Stimulated activated CD4-positive, alpha-beta T cell treated with anti-CD3 and anti-CD28 coated beads, TNF-alpha, amount 100 ng/mL, for 24 hours (primary cell): Measurements from ENCODE around the gene FBXL13.
"Not testable (repeated sequence)": the region's sequence is repeated elsewhere in the genome, so short reads cannot be mapped to it uniquely, and the experiment has no call there.

Experiments used
- DNase-seq, 3 experiments: peaks; one replicate each; pipeline ENCODE4 v3.0.0-alpha.2; 2020; ENCODE audit warnings: low read depth in 3 of 3

Gene FBXL13

DNA sequence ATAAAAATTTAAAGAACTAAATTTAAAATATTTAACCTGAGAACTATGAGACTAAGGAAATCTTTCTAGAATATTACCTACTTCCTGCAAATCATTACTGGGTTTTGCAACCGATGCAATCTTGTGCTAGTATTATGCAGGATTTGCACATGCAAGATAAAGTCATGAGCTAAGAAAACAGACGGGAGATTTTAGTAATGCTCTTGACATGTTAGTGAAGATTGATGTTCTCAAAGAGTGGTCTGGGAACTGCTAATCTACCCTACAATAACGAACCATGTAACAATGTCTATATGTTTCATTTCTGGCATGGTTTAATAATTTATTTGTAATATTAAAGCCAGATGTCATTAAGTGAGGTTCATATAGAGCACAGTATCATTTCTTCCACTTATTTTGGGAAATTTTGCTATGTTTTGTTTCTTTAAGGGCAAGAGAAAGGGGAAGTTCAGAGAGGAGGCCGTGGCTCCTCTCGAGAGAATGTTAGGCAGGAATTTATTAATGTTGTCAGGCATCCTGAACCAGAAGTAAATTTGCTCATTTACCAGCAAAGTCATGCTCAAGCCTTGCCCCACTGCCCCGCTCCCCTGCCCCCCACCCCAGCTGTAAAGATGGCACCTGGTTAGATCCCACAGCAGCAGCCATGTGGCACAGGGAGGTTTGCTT is 139.0 kb downstream of the FBXL13 start:
- DNase-seq = no peak

DNA sequence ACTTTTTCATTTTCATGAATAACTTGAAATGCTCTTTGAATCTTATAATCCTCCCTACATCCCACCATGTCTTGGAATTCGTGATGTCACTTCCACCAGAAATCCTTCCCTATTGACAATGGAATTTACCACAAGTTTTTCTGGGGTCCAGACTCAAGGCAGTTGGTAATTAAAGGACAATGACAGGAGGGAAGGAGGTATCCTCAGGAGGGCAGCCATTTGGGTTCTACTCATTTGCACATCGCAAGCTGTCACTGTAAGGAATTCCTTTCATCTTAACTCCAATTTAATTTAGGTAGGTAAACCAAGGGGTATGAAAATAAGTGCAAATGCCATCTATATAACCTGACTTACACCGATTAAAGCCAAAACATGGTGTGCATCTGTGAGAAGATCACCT is 139.9 kb downstream of the FBXL13 start:
- DNase-seq = no peak

DNA sequence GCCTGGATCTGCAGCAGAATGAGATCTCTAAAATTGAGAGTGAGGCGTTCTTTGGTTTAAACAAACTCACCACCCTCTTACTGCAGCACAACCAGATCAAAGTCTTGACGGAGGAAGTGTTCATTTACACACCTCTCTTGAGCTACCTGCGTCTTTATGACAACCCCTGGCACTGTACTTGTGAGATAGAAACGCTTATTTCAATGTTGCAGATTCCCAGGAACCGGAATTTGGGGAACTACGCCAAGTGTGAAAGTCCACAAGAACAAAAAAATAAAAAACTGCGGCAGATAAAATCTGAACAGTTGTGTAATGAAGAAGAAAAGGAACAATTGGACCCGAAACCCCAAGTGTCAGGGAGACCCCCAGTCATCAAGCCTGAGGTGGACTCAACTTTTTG is 140.4 kb downstream of the FBXL13 start:
- DNase-seq = no peak

DNA sequence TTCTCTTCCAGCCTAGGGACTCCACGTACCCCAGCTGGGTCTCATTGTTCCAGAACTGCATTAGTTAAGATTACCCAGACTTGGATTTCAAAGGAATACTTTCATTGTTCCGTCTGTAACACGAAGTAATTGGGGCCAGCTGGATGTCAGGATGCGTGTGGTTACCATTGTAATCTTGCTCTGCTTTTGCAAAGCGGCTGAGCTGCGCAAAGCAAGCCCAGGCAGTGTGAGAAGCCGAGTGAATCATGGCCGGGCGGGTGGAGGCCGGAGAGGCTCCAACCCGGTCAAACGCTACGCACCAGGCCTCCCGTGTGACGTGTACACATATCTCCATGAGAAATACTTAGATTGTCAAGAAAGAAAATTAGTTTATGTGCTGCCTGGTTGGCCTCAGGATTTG is 140.8 kb downstream of the FBXL13 start:
- DNase-seq = no peak

DNA sequence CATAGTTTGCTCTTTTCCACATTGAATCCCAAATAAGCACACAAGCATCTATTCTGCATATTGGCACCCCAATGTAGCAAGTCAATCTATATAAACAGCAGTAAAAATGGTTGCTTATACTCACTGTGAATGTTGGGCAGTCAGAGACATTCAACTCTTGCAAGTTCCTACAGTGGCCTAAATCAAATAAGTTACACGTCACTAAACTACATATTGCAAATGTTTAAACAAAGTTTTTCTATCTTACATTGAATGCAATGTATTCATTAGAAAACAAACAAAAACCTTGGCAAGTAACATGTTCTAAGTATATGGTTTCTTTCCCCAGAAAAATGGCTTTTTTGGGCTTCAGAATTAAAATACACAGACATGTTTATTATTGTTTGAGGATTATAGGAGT is 142.8 kb downstream of the FBXL13 start:
- DNase-seq = no peak

DNA sequence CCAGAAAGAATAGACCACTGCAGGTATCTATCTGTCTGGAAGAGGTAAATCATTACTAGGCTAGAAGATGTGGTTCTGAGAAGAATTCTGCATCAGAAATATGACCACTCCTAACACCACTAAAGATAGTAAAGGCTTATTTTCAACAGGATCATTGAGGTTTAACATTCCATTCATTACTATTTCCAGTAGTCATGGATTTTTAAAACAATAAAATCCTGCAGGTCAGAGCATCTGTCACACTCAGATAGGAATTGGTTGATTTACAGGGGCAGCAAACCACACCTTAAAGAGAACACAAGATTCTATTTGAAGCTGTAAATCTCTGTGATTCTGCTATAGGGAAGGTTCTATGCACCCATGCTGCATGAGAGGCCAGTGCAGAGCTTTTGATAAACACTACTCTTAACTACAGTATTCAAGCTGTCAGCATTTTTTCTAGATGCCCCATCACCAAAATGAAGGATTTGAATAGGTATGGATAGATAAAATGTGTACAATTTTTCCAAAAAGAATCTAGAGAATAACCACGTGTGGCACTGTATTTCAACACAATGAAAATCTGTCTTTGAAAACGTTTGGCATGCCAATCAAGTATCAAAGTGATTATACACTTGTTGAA is 147.2 kb downstream of the FBXL13 start:
- DNase-seq = no peak

DNA sequence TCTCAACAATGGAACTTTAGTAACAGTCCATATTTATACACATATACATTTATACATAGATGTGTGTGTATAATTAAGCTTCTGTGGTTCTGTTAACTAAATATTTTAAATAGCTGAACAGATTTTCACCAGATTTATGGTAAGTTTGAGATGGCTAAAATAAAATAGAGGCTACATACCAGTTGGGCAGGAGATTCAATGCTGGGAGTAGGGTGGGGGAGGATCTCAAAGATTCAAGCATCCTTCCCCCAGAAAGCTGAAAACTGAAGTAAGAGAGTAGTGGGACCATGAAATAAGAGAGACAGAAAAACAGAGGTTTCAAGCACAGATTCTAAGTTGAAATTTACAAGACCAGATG is 147.8 kb downstream of the FBXL13 start:
- no peak for DNase-seq

DNA sequence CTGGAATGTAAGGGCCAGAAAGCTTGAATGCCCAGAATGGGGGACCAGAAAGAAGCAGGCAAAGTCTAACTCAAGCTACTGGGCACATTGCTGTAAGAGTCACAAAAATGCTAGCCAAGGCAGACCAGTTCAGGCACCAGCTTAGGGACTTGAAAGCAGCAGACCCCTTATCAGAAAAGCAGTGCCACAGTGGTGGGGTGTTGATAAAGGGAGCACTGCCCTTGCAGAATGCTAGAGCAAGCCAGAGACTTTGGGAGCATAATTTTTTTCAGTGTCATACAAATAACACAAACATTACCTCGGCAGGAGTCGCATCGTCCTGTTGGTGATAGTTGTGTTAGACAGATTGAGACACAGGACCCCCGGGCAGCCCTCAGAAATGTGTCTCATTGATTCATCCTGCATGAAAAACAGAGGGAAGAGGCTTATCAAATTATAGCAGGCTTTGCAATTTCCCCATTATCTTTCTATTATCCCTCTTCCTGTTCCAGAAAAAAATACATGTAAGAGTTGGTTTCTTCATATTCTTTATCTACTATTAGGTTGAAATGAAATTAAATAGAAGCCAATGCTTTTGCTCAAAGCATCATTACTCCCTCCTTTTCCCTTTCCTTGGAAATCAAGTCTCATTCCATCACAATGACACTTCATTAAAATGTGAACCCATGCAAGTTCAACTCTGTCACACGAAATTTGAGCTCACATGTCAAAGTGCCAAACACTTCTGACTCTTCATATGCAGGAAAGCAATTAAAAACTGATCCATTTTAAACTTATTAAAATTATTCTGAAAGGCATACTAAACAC is 148.4 kb downstream of the FBXL13 start:
- DNase-seq = no peak

DNA sequence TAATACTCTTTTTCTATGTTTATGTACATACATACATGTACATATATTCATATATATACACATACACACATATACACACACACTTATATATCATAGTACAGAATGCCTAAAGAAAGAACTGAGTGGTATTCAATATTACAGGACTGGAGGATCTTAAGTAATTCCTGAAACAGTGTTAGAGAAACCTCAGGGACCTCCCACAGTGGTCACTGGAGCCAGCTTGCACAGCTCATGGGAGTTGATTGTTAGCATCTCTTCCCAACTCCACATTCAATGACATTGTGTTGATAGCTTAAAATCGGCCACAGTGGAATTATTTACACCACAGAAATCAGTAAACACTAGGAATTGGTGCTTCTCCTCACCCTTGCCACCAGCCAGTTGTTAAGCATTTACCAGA is 155.8 kb downstream of the FBXL13 start:
- no peak for DNase-seq

DNA sequence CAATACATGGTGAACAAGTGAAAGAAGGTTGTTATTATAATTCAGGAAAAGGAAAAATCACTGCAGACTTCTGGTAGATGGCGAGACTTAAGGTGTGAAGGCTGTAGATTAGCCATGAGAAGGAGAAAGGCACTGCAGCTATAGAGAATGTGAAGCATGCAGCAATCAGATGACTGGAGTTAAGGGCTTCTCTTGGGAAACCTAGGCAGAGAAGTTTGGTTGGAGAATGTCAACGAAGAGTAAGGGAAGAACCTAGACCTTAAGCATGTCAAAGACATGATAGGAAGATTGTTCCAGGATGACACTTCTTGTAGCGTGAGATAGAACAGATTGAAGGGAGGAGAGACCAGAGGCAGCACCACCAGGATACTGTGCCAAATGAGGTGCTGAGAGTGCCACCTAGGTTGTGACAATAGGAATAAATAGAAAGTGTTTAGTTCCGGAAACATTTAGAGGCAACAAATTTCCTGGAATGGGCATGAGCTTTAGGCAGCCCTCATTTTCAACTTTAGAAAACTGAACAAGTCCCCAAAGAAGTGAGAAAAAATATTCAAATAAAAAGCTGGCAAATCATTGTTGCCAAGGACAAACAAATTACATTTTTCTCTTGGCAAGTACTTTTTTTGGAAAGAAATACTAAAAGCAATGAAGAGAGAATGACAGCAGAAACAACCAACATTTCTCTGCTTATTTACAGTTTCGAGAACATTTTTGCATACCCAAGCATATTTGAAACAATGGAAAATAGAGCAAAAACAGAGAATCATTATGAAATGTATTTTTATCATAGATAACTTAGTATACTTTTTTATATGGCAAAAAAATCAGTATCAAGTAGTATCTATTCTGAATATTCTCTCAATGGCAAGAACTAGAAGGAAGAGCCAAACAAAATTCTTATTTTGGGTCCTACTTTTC is 156.9 kb downstream of the FBXL13 start:
- no peak for DNase-seq

DNA sequence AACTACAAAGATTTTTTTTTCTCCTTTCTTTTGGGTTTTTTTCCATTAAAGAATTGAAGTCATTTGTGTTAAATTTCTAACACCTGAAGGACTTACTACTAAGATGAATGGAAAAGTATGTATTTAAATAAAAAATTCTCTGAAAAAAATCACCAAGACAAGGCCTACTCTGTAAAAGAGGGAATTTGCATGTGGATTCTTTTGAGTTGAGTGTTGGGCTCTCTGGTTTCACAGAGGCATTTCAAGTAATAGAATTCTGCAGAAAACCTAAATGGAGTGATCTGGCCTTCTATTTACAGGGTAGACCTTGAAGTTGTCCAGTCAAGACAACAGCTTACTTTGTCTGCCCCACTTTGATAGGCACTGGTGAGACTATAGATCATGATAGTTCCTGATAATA is 157.7 kb downstream of the FBXL13 start:
- DNase-seq = no peak

DNA sequence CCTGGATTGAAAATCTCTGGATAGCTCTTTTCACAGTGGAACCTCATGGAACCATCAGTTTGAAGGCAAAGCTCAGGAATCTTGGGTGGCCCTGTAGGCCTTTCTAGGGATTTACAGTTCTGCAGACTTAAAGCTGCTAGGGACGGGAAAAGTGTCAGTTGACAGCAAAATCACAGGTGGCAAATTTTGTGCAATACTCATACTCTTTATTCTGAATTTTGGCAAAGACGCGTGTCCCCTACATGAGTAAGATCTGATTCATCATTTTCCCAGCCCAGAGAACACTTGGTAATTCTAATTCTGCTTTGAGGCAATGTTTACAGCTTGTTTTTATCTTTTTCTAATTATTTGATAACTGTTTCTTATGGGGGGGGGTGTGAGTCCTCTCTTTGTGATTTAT is 158.2 kb downstream of the FBXL13 start:
- no peak for DNase-seq

DNA sequence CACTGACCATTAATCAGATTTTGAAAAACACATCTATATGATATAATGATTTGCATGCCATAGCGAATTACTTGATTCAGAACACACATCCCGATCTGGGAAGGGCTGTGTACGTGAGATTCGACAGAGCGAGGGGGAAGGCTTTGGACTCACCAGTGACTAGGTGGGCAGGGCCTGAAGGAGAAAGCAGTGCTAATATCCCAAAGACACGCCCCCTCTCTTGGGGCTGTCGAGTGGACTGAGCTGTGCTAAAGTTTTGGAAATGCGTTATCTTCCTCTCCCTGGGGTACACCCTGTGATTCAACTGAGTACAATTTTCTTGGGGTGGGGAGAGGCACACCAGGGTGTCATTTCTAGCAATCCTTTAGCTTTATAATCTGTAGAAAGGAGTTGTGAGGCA is 160.0 kb downstream of the FBXL13 start:
- DNase-seq = no peak

DNA sequence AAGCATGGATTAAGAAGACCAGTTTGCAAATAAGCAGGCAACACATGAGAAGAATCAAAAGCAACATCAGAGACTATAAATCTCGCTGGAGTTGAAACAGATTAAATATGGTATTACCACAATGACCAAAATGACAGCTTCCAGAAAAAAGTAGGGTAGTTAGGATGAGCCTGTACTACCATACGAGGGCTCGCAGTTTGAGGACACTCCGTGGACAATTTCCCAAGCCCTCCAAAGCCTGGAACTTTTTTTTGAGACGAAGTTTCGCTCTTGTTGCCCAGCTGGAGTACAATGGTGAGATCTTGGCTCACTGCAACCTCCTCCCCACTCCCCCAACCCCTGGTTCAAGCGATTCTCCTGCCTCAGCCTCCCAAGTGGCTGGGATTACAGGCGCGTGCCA is 160.8 kb downstream of the FBXL13 start:
- no peak for DNase-seq

DNA sequence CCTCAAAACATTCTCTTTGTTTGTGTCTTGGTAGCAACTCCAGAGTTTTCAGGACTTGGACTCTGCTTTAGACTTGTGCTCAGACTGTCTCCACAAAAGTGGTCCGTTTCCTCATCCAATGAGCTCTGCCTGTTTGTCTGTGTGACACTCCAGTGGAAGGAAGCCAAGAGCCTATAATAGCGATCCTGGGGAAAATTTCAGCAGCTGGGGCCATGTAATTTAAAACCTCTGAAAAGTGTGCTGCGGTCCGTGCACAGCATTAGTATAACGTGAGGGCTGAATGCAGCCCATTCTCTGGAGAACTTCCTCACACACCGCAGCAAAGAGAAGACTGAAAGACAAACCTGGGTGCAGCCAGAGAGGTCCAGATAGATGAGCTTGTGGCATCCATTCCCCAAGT is 161.9 kb downstream of the FBXL13 start, which contains the start of gene LRRC17:
LRRC17 (plus strand) TSS at position 259 of the 400 bp plus-strand sequence. CDS start 20,914 bp downstream, outside the sequence.
- DNase-seq = no peak

DNA sequence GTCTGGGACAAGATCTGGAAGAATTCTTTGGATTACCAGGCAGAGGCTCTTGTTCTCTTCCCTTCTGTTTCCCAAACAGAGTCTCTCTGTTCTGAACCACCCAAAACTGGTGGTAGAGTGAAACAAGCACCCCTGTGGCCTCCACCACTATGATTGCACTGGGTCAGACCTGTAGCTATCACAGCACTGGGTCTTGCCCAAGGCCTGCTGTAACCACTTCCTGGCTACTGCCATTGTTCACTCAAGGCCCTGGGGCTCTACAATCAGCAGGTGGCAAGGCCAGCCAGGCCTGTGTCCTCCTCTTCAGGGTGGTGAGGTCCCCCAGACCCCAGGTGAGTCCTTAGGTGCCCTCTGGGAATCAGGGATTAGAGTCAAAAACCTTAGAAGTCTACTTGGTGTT is 165.9 kb downstream of the FBXL13 start:
- no peak for DNase-seq

DNA sequence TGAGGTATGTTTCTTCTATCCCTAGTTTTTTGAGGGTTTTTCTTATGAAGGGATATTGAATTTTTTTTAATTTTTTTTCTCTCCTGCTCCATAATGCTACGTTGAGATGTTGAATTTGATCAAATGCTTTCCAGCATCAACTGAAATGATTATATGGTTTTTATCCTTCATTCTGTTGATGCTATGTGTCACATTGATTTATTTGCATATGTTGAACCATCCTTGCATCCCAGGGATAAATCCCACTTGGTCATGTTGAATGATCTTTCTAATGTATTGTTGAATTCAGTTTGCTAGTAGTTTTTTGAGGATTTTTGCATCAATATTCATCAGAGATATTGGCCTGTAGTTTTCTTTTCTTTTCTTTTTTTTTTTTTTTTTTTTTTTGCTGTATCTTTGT is 171.0 kb downstream of the FBXL13 start:
- not testable (repeated sequence) for DNase-seq

DNA sequence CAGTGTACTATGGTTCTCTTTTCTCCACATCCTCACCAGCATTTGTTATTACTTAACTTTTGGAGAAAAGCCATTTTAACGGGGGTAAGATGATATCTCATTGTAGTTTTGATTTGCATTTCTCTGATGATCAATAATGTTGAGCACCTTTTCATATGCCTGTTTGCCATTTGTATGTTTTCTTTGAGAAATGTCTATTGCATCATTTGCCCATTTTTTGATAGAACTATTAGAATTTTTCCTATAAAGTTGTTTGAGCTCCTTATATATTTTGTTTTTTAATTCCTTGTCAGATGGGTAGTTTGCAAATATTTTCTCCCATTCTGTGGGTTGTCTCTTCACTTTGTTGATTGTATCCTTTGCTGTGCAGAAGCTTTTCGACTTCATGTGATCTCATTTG is 172.5 kb downstream of the FBXL13 start:
- not testable (repeated sequence) for DNase-seq

DNA sequence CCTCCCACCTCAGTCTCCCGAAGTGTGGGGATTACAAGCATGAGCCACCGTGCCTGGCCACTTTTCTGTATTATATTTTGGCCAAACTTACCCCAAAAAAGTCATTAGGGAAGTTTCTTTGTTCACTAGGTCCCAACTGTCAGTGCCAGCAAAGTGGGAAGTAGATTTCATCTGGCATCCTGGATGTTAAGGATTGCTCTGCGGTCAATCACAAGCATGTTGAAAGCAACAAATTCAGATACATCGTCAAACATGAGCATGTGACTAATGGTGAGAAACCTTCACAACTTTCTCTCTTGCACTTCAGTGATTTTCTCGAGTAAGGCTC is 176.1 kb downstream of the FBXL13 start:
- no peak for DNase-seq

DNA sequence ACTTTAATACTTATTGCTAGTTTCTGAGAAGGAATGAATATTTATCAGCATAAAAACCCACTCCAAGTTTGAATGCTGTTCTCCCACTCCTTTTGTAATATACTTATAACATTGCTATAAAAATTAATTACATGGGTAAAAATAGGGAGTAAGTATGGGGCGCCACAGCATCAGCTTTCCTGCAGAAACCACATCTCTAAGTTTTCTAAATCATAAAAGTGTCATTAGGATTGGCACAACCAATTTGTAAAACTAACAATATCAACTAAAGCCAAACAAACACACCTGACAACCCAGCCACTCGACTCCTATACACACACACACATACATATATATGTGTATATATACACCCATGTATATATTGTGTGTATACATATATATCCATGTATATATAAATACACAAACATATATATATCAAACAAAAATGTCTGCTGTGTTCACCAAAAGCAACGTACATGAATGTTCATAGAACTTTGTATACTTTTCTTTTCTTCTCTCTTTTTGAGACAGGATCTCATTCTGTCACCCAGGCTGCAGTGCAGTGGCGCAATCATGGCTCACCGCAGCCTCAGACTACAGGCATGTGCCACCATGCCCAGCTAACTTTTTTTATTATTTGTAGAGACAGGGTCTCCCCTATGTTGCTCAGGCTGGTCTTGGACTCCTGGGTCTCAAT is 176.6 kb downstream of the FBXL13 start:
- DNase-seq = no peak

DNA sequence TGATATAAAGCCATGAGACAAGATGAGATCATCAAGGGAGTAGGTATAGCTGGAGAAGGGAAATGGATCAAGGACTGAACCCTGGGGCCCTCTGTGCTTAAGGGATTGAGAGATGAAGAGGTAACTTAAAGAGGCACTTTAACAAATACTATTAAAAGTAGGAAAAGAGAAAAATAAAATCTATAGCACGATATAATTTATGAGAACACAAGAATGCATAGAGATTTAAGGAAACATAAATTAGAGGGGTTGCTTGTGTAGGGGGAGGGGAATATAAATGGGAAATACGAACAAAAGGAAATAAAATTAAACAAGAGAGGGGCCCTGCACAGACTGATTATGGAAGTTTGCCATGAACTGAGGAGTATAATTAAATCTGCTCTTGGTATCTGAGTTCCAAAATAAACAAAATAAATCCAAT is 177.4 kb downstream of the FBXL13 start:
- no peak for DNase-seq

DNA sequence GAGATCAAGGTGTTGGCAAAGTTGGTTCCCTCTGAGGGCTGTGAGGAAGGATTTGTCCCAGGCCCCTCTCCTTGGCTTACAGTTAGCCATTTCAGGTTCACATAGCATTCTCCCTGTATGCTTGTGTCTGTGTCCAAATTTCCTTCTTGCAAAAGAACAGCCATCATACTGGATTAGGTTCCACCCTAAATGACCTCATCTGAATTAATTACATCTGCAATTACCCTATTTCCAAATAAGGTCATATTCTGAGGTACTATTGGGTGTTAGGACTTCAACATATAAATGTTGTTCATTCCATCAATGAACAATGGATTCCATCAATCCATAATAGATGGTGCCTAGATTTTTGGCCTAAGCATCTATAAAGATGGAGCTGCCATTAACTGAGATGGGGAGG is 178.0 kb downstream of the FBXL13 start:
- DNase-seq = no peak
